Suppressor macrophage treated with lipopolysaccharide for 1 hour (primary cell): ENCODE data around the gene NR4A1.
A peak's percentile ranks its signal among the peaks of the same experiment; 100 is the strongest.
"Not testable (repeated sequence)": the region's sequence is repeated elsewhere in the genome, so short reads cannot be mapped to it uniquely, and the experiment has no call there.

ENCODE experiments used
- DNase-seq, 3 donors: peaks; one replicate each; pipeline ENCODE4 v3.0.0-alpha.2; 2020 to 2022

Gene NR4A1

GRCh38 chr12:52080403-52081251, 29.4 kb downstream of the NR4A1 start:
- DNase-seq: no peak

GRCh38 chr12:52081263-52081733, 30.1 kb downstream of the NR4A1 start:
- DNase-seq: no peak

- no peak for DNase-seq
Measured at GRCh38 chr12:52082026-52082668, 30.9 kb downstream of the NR4A1 start.

- DNase-seq: no peak
Measured at GRCh38 chr12:52082669-52082987, 31.4 kb downstream of the NR4A1 start.

- peak; percentile 65 to 79 (median 78) for DNase-seq
Measured at GRCh38 chr12:52082988-52083637, 31.9 kb downstream of the NR4A1 start.

- DNase-seq: no peak
Measured at GRCh38 chr12:52083638-52083996, 32.4 kb downstream of the NR4A1 start.

GRCh38 chr12:52084491-52085231, 33.4 kb downstream of the NR4A1 start:
- DNase-seq: no peak

- no peak for DNase-seq
Measured at GRCh38 chr12:52085682-52086180, 34.5 kb downstream of the NR4A1 start.

- DNase-seq: no peak
Measured at GRCh38 chr12:52086366-52086765, 35.1 kb downstream of the NR4A1 start.

GRCh38 chr12:52086944-52087835, 35.9 kb downstream of the NR4A1 start:
- no peak for DNase-seq

GRCh38 chr12:52087961-52088820, 36.9 kb downstream of the NR4A1 start:
- no peak for DNase-seq

- no peak for DNase-seq
Measured at GRCh38 chr12:52089491-52089890, 38.2 kb downstream of the NR4A1 start.

GRCh38 chr12:52090291-52090690, 39.0 kb downstream of the NR4A1 start:
- no peak for DNase-seq

- no peak for DNase-seq
Measured at GRCh38 chr12:52091061-52091460, 39.8 kb downstream of the NR4A1 start.

GRCh38 chr12:52091869-52092268, 40.6 kb downstream of the NR4A1 start:
- peak in 1 of 3 donors; percentile 7 for DNase-seq

- no peak for DNase-seq
Measured at GRCh38 chr12:52093346-52093745, 42.1 kb downstream of the NR4A1 start.

- no peak for DNase-seq
Measured at GRCh38 chr12:52096332-52097044, 45.2 kb downstream of the NR4A1 start.

GRCh38 chr12:52097045-52097666, 45.9 kb downstream of the NR4A1 start:
- DNase-seq: no peak

GRCh38 chr12:52104431-52105089, 53.3 kb downstream of the NR4A1 start:
- DNase-seq: not testable (repeated sequence)
